ENCODE results near the gene BUB3.

- TF ChIP-seq POLR2A (IDR thresholded peaks at IDR 0.05; ENCODE audit: low read depth), result no peak
- TF ChIP-seq, protein P1, sequence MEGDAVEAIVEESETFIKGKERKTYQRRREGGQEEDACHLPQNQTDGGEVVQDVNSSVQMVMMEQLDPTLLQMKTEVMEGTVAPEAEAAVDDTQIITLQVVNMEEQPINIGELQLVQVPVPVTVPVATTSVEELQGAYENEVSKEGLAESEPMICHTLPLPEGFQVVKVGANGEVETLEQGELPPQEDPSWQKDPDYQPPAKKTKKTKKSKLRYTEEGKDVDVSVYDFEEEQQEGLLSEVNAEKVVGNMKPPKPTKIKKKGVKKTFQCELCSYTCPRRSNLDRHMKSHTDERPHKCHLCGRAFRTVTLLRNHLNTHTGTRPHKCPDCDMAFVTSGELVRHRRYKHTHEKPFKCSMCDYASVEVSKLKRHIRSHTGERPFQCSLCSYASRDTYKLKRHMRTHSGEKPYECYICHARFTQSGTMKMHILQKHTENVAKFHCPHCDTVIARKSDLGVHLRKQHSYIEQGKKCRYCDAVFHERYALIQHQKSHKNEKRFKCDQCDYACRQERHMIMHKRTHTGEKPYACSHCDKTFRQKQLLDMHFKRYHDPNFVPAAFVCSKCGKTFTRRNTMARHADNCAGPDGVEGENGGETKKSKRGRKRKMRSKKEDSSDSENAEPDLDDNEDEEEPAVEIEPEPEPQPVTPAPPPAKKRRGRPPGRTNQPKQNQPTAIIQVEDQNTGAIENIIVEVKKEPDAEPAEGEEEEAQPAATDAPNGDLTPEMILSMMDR (IDR thresholded peaks at IDR 0.05), result no peak
Observed at GRCh38 chr10:123133541-123134342, 20.5 kb upstream of the BUB3 start.
